ENCODE data around the gene ELL2. TPM values are rescaled to one million over a fixed set of nuclear protein-coding genes. Genes with fewer than 3 reads are reported as not detected.

The ELL2 gene
- total and polyA plus RNA-seq, 2 of the 13 experiments (the other 11 are each of a cell fraction or from before 2014, with no cell fraction given), result 78.9 to 97.1 TPM

DNA sequence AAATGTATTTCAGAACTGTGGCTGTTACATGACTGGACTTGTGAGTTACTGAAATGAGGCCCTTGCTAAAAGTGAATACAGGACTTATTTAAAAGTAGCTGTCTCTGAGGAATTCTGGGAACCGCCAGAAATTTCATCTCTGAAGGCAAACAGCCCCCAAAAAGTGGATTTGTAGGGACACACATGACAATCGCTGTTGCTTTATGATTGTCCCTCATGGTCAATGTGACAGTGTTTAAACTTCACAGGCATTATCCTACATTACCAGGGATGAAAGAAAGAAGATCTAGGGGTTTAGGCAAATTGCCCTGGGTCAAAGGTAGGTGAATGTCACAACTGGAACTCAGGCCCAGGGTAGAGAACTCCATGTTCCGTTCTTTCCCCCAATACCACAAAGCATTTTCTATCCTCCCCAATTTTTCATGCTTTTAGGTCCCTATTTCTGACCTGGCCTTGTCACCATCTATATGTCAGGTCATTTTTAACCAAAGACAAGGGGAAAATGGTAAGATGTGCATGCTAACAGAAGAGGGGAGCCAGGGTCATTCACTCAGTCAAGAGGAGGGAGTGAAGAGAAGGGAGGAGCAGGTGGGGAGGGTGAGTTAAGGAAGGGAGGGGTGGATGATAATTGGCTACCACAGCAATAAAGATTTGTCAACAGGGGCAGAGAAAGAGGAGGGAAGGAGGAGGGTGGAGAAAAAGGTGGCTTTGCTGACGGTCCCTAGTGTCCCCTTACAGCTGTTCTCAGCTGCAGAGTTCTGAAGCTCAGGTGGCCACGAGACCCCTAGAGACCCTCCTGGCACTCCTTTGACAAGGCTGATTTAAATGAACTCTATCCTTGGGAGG lies 81.3 kb downstream of the ELL2 start (continued):
- peak; percentile 30; the same call in 1 of the 2 replicates for TF ChIP-seq THAP11 (CRISPR knock-in tag; IDR thresholded peaks at IDR 0.05)
- no peak for TF ChIP-seq ZEB1 (IDR thresholded peaks at IDR 0.05; ENCODE audit: insufficient replicate concordance, low read depth)
- TF ChIP-seq ZNF605 (CRISPR knock-in tag; IDR thresholded peaks at IDR 0.05), result 0 out of 2 replicates have a peak, but pooled peaks have one; percentile 58
- TF ChIP-seq, protein P1, sequence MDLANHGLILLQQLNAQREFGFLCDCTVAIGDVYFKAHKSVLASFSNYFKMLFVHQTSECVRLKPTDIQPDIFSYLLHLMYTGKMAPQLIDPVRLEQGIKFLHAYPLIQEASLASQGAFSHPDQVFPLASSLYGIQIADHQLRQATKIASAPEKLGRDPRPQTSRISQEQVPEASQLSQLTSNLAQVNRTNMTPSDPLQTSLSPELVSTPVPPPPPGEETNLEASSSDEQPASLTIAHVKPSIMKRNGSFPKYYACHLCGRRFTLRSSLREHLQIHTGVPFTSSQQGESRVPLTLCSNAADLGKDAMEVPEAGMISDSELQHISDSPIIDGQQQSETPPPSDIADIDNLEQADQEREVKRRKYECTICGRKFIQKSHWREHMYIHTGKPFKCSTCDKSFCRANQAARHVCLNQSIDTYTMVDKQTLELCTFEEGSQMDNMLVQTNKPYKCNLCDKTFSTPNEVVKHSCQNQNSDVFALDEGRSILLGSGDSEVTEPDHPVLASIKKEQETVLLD (CRISPR knock-in tag; IDR thresholded peaks at IDR 0.05; ENCODE audit: low read depth), result no peak
- TF ChIP-seq SCMH1 (CRISPR knock-in tag; IDR thresholded peaks at IDR 0.05; ENCODE audit: borderline replicate concordance), result no peak
- no peak for TF ChIP-seq ZBTB20 (CRISPR knock-in tag; IDR thresholded peaks at IDR 0.05; ENCODE audit: borderline replicate concordance, low read depth)
- TF ChIP-seq FOXC1 (CRISPR knock-in tag; IDR thresholded peaks at IDR 0.05; ENCODE audit: borderline replicate concordance), result no peak
- TF ChIP-seq, protein P2, sequence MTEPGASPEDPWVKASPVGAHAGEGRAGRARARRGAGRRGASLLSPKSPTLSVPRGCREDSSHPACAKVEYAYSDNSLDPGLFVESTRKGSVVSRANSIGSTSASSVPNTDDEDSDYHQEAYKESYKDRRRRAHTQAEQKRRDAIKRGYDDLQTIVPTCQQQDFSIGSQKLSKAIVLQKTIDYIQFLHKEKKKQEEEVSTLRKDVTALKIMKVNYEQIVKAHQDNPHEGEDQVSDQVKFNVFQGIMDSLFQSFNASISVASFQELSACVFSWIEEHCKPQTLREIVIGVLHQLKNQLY (CRISPR knock-in tag; IDR thresholded peaks at IDR 0.05), result no peak
- TF ChIP-seq ZNF234 (CRISPR knock-in tag; conservative IDR thresholded peaks at IDR 0.05), result no peak
- TF ChIP-seq, protein P3, sequence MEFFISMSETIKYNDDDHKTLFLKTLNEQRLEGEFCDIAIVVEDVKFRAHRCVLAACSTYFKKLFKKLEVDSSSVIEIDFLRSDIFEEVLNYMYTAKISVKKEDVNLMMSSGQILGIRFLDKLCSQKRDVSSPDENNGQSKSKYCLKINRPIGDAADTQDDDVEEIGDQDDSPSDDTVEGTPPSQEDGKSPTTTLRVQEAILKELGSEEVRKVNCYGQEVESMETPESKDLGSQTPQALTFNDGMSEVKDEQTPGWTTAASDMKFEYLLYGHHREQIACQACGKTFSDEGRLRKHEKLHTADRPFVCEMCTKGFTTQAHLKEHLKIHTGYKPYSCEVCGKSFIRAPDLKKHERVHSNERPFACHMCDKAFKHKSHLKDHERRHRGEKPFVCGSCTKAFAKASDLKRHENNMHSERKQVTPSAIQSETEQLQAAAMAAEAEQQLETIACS (CRISPR knock-in tag; IDR thresholded peaks at IDR 0.05), result no peak
- TF ChIP-seq CCAR2 (optimal IDR thresholded peaks at IDR 0.05; ENCODE audit: low read depth, low read length), result no peak
- TF ChIP-seq, protein P4, sequence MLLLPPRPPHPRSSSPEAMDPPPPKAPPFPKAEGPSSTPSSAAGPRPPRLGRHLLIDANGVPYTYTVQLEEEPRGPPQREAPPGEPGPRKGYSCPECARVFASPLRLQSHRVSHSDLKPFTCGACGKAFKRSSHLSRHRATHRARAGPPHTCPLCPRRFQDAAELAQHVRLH (CRISPR knock-in tag; IDR thresholded peaks at IDR 0.05; ENCODE audit: borderline replicate concordance, low read depth), result no peak
- TF ChIP-seq ZNF205 (CRISPR knock-in tag; IDR thresholded peaks at IDR 0.05), result no peak
- TF ChIP-seq ZNF317 (CRISPR knock-in tag; IDR thresholded peaks at IDR 0.05), result peak; percentile 94
- no peak for TF ChIP-seq NFIB (CRISPR knock-in tag; IDR thresholded peaks at IDR 0.05; ENCODE audit: borderline replicate concordance)
- TF ChIP-seq HIVEP1 (CRISPR knock-in tag; IDR thresholded peaks at IDR 0.05), result no peak
- no peak for TF ChIP-seq HNF4A (CRISPR knock-in tag; IDR thresholded peaks at IDR 0.05)
- no peak for TF ChIP-seq ZC3H13 (CRISPR knock-in tag; IDR thresholded peaks at IDR 0.05)
- TF ChIP-seq SAP130 (CRISPR knock-in tag; IDR thresholded peaks at IDR 0.05; ENCODE audit: low read depth), result 0 out of 2 replicates have a peak, but pooled peaks have one; percentile 7
- TF ChIP-seq NONO (IDR thresholded peaks at IDR 0.05), result no peak
- TF ChIP-seq NONO (CRISPR knock-in tag; conservative IDR thresholded peaks at IDR 0.05), result 0 out of 2 replicates have a peak, but pooled peaks have one; percentile 13
- TF ChIP-seq ZNF367 (CRISPR knock-in tag; IDR thresholded peaks at IDR 0.05; ENCODE audit: borderline replicate concordance), result no peak
- no peak for TF ChIP-seq FOXK2 (IDR thresholded peaks at IDR 0.05)
- TF ChIP-seq, protein P5, sequence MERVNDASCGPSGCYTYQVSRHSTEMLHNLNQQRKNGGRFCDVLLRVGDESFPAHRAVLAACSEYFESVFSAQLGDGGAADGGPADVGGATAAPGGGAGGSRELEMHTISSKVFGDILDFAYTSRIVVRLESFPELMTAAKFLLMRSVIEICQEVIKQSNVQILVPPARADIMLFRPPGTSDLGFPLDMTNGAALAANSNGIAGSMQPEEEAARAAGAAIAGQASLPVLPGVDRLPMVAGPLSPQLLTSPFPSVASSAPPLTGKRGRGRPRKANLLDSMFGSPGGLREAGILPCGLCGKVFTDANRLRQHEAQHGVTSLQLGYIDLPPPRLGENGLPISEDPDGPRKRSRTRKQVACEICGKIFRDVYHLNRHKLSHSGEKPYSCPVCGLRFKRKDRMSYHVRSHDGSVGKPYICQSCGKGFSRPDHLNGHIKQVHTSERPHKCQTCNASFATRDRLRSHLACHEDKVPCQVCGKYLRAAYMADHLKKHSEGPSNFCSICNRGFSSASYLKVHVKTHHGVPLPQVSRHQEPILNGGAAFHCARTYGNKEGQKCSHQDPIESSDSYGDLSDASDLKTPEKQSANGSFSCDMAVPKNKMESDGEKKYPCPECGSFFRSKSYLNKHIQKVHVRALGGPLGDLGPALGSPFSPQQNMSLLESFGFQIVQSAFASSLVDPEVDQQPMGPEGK (CRISPR knock-in tag; IDR thresholded peaks at IDR 0.05), result peak; percentile 37; the same call in 1 of the 2 replicates
- no peak for TF ChIP-seq FOXM1 (CRISPR knock-in tag; IDR thresholded peaks at IDR 0.05)
- peak; percentile 39; the same call in 1 of the 2 replicates for TF ChIP-seq ZNF263 (CRISPR knock-in tag; IDR thresholded peaks at IDR 0.05)

Data from HepG2 (cell line).